Measurements from ENCODE around the gene USP14.

- TF ChIP-seq CTCF (conservative IDR thresholded peaks at IDR 0.05; ENCODE audit: low read length) (no peak), EZH2phosphoT487 (IDR thresholded peaks at IDR 0.05; ENCODE audit: borderline replicate concordance, low read depth, low read length) (no peak)
Measured at GRCh38 chr18:248053-248452, 89.7 kb downstream of the USP14 start.

Measured in OCI-LY7 (cell line).